ENCODE measurements around the gene RAC3.

RAC3 gene

DNA sequence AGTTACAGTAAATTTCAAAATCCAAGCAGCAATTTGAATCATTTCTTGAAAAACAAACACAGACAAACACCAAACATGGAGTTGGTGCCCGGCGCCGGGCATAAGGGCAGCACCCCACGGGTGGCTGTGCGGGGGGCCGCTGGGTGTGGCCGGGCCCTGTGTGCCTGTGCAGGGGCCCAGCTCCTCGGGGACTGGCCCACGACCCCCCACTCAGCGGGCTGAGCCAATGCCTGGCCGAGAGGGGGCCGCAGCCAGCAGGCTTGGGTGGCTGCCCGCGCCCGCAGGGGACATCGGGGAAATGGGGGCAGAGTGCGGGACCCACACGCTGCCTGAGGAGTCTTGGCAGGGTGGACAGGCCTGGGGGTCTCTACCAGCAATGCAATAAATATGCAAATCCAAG is 47.0 kb downstream of the RAC3 start:
- no peak for DNase-seq

DNA sequence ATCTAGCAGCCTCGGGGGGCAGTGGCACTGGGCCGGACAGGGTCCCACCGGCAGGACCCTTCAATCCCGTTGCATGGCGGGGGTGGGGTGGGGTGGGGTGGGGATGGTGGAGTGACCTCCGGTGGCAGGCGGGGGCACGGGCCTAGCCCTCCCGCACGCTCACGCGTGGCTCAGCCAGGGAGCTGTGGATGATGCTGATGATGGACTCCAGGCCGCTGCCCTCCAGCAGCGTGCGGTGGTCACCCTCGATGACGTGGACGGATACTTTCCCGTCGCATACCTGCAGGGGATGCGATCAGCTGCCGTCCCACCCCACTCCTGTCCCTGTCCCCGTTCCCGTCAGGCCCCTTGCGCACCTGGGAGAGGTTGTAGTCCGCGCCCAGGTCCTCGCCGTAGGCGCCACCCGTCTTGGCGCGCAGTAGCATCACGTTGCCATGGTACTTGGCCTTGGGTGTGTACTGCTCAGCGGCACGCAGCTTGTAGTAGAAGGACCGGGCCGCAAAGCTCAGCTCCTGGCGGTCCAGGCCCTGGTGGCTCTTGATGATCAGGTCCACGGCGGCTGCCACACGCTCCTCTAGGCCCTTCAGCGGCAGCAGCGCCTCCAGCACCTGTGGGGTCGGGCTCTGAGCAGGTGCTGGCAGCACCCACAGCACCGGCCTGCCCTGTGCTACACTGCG is 47.7 kb downstream of the RAC3 start:
- no peak for DNase-seq

DNA sequence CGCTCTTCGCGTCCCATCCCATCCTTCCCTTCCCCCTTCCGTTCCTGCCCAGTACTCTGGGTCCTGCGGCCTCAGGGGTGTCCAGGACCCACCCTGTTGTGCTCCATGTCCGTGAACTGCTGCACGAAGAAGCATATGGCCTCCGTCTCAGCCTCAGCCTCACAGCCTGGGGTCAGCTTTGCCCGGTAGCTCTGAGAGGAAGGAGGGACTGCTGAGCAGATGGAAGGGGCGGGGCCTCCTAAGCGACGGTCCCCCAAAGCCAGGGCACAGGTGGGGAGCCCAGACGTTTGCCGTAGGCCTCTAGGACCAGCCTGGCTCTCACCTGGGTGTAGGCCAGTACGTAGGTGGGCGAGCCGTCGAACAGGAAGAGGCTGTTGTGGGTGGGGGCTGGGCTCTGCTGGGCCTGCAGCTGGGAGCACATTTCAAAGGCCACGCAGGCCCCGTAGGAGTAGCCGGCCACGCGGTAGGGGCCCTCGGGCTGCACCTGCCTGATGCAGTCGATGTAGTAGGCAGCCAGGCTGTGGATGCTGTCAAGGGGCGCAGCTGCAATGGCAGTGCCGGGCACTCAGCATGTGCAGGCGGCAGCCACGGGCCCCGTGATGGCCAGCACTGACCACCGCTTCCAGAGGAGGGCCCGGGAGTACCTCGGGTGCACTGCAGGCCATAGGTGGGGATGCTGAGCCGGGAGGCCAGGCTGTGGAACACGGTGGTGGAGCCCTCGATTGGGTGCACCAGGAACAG is 48.7 kb downstream of the RAC3 start:
- no peak for DNase-seq

DNA sequence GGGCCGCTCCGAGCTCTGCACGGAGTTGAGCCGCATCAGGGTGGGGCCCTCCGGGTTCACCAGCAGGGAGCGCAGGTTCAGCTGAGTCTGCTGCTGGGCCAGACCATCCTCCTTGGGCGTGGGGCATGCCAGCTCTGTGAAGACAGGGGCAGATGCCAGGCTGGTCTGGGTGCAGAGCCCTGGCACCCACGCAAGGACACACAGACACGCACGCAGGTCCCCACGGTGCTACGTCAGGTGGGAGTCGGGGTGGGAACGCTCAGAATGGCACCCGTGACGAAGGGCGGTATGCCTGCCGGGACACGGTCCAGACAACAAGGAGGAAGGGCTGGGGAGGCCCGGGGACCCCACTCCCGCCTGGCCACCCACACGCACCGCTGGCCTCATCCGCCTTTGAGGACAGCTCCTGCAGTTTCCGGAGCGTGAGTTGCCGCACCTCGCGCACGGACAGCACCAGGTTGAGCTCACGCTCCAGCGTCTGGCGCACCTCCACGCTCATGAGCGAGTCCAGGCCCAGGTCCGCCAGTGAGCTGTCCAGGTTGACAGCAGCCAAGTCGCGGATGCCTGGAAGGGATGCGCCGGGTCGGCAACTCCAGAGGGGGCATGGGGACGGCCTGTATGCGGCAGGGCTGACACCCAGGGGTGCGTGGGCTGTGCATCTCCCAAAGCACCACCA is 49.4 kb downstream of the RAC3 start:
- no peak for DNase-seq

DNA sequence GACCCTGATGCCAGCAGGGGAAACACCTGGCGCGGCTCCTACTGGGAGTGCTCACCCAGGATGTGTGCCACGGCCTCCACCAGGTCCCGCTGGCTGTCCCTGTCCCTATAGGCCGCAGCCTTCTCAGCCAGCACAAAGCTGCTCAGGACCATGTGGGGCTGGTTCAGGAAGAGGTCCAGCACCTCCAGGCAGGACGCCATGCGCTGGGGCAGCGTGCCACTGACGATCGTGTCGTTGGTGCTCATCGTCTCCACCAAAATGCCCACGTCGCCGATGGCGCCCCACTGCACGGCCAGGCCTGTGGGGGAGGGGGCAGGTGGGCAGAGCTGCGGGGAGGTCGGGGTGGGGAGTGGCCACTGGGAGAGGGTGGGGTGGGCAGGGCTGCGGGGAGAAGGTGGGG is 50.1 kb downstream of the RAC3 start:
- DNase-seq = no peak

DNA sequence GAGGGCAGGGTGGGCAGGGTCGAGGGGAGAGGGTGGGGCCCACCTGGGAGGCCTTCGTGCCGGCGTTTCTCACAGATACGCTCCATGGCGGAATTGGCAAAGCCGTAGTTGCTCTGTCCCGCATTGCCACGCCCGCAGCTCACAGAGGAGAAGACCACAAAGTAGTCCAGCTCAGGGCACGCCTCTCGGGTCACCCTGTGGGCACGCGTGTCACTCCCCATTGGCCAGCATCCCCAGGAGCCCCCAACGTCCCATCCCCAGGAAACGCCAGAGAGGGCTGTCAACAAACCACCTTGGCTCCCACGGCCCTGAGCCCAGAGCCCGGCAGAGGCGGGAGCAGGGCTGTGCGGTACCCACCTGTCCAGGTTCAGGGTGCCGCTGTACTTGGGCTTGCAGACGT is 50.5 kb downstream of the RAC3 start:
- DNase-seq = no peak

DNA sequence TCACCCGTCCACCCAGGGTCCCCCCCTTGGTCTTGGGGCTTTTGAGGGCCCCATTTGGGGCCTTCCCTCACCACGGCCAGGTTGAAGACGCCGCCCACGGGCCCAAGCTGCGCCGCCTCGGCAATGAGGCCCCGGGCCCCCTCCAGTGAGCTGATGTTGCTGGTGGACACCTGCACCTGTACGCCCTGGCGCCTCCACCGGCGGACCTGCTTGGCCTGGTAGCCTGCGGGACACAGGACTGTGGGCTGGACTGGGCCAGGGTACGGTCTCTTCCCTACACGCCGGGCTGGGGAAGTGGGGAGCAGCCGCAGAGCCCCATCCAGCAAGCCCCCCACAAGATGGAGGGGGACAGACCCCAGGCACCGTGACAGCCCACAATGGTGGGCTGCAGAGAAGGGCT is 51.0 kb downstream of the RAC3 start:
- no peak for DNase-seq

DNA sequence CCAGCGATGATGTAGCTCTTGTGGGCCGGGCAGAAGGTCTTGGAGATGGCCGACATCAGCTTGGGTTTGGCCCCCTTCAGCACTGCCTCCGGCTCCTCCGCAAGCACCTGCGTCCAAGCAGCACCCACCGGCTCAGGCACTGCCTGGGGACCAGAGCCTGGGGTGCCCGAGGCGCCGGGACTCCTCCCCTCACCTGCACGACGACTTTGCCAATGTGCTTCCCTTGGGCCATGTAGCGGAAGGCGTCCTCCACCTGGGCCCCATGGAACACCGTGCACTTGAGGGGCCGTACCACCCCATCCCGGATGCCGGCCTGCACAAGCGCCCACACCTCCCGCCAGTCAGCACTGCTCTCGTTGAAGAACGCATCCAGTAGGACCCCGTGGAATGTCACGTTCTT is 51.5 kb downstream of the RAC3 start:
- DNase-seq = no peak
